Parathyroid adenoma (tissue), 2 donors: ENCODE results near the gene TNXB.
"Not testable (repeated sequence)": the region's sequence is repeated elsewhere in the genome, so short reads cannot be mapped to it uniquely, and the experiment has no call there.

Experiments used
- H2AFZ ChIP-seq: fragments of 300-600 bp; sonication (generic); one replicate; pipeline ENCODE4 v1.7.0; 2017; ENCODE audit warnings: antibody characterized with exemption, mild to moderate bottlenecking
- H3K27ac ChIP-seq: fragments of 300-600 bp; sonication (generic); one replicate; pipeline ENCODE4 v1.7.0; 2017
- H3K27me3 ChIP-seq: fragments of 300-600 bp; sonication (generic); one replicate; pipeline ENCODE4 v1.7.0; 2017; ENCODE audit warnings: low read length; ENCODE audit not compliant: control insufficient read depth, insufficient read depth
- H3K36me3 ChIP-seq: fragments of 300-600 bp; sonication (generic); one replicate; pipeline ENCODE4 v1.7.0; 2017; ENCODE audit warnings: low read length; ENCODE audit not compliant: control insufficient read depth, insufficient read depth
- H3K4me1 ChIP-seq: fragments of 300-600 bp; sonication (generic); one replicate; pipeline ENCODE4 v1.7.0; 2017; ENCODE audit warnings: control low read depth
- H3K4me2 ChIP-seq: fragments of 300-600 bp; sonication (generic); one replicate; pipeline ENCODE4 v1.7.0; 2017; ENCODE audit warnings: low read length
- H3K4me3 ChIP-seq: fragments of 300-600 bp; sonication (generic); one replicate; pipeline ENCODE4 v1.7.0; 2017; ENCODE audit warnings: low read depth, low read length
- H3K79me2 ChIP-seq: fragments of 300-600 bp; sonication (generic); one replicate; pipeline ENCODE4 v1.7.0; 2017; ENCODE audit warnings: control low read depth
- H3K9ac ChIP-seq: fragments of 300-600 bp; sonication (generic); one replicate; pipeline ENCODE4 v1.7.0; 2017; ENCODE audit warnings: mild to moderate bottlenecking
- H3K9me3 ChIP-seq: fragments of 300-600 bp; sonication (generic); one replicate; pipeline ENCODE4 v1.7.0; 2017; ENCODE audit warnings: low read length; ENCODE audit not compliant: control insufficient read depth
- CTCF ChIP-seq: fragments of 300-600 bp; sonication (generic); IDR thresholded peaks from one replicate; pipeline ENCODE4 v1.7.0; 2017; ENCODE audit warnings: antibody characterized with exemption, mild to moderate bottlenecking
- donor health status: primary hyperparathyroidism.

The TNXB gene

GRCh38 chr6:32108094-32108627 is 977 bp downstream of the TNXB start:
- H3K9me3 ChIP-seq = no peaks in the 10 kb centered on the region
- H2AFZ ChIP-seq = no peak overlapping the region
- TF ChIP-seq CTCF = no peak
- no peak overlapping the region for H3K9ac ChIP-seq
- H3K27ac ChIP-seq = peak overlapping the region; percentile 59
- no peaks in the 10 kb centered on the region for H3K79me2 ChIP-seq
- H3K4me3 ChIP-seq = peak overlapping the region; percentile 25
- no peaks in the 10 kb centered on the region for H3K36me3 ChIP-seq
- peaks cover 7% of the 10 kb centered on the region for H3K4me1 ChIP-seq
- no peaks in the 10 kb centered on the region for H3K27me3 ChIP-seq
- H3K4me2 ChIP-seq = no peak overlapping the region

GRCh38 chr6:32107406-32107805 is 1.7 kb downstream of the TNXB start:
- Histone ChIP-seq H3K9ac (no peak overlapping the region), H3K4me3 (no peak overlapping the region), H3K9me3 (no peaks in the 10 kb centered on the region), H3K4me2 (no peak overlapping the region), H3K27me3 (no peaks in the 10 kb centered on the region), H3K79me2 (no peaks in the 10 kb centered on the region), H3K4me1 (peaks cover 7% of the 10 kb centered on the region), H3K27ac (peak overlapping the region; percentile 59), H3K36me3 (no peaks in the 10 kb centered on the region), H2AFZ (no peak overlapping the region)
- no peak for TF ChIP-seq CTCF

- peaks cover 7% of the 10 kb centered on the region for H3K4me1 ChIP-seq
- H3K4me3 ChIP-seq = no peak overlapping the region
- no peak for TF ChIP-seq CTCF
- no peaks in the 10 kb centered on the region for H3K9me3 ChIP-seq
- no peaks in the 10 kb centered on the region for H3K27me3 ChIP-seq
- H2AFZ ChIP-seq = no peak overlapping the region
- no peaks in the 10 kb centered on the region for H3K36me3 ChIP-seq
- no peak overlapping the region for H3K27ac ChIP-seq
- no peak overlapping the region for H3K9ac ChIP-seq
- no peaks in the 10 kb centered on the region for H3K79me2 ChIP-seq
- H3K4me2 ChIP-seq = no peak overlapping the region
Measured at GRCh38 chr6:32105433-32105832, 3.7 kb downstream of the TNXB start.

GRCh38 chr6:32102255-32102654 is 6.9 kb downstream of the TNXB start:
- H3K4me3 ChIP-seq = no peak overlapping the region
- no peak overlapping the region for H3K27ac ChIP-seq
- H3K9ac ChIP-seq = no peak overlapping the region
- no peak overlapping the region for H3K4me2 ChIP-seq
- no peak for TF ChIP-seq CTCF
- H3K27me3 ChIP-seq = peaks cover under 1% of the 10 kb centered on the region
- no peaks in the 10 kb centered on the region for H3K79me2 ChIP-seq
- H2AFZ ChIP-seq = no peak overlapping the region
- no peaks in the 10 kb centered on the region for H3K9me3 ChIP-seq
- no peaks in the 10 kb centered on the region for H3K36me3 ChIP-seq
- H3K4me1 ChIP-seq = no peaks in the 10 kb centered on the region

GRCh38 chr6:32100251-32100650 is 8.9 kb downstream of the TNXB start:
- not testable (repeated sequence) for H3K4me1 ChIP-seq, H3K4me3 ChIP-seq, H3K4me2 ChIP-seq, H3K79me2 ChIP-seq, H3K9me3 ChIP-seq, H3K27ac ChIP-seq, H3K27me3 ChIP-seq, H3K36me3 ChIP-seq, H2AFZ ChIP-seq, H3K9ac ChIP-seq
